ENCODE data around the gene IFT27.
"Not testable (repeated sequence)": the region's sequence is repeated elsewhere in the genome, so short reads cannot be mapped to it uniquely, and the experiment has no call there.

IFT27 gene

GRCh38 chr22:36762687-36763260 lies 13.1 kb downstream of the IFT27 start:
- H3K4me3 ChIP-seq (ENCODE audit: low read length): no peak overlapping the region
- H3K27ac ChIP-seq (ENCODE audit: low read length): no peak overlapping the region
- H3K4me1 ChIP-seq (ENCODE audit: insufficient read depth, low read length): no peaks in the 10 kb centered on the region
- H3K9ac ChIP-seq (ENCODE audit: low read depth, low read length): no peak overlapping the region
- H3K27me3 ChIP-seq (ENCODE audit: insufficient read depth, low read length): no peaks in the 10 kb centered on the region
- H3K9me3 ChIP-seq (ENCODE audit: insufficient read depth, low read depth, low read length): no peaks in the 10 kb centered on the region
- peaks cover 49% of the 10 kb centered on the region for H3K36me3 ChIP-seq (ENCODE audit: insufficient read depth, low read depth, low read length)

DNA sequence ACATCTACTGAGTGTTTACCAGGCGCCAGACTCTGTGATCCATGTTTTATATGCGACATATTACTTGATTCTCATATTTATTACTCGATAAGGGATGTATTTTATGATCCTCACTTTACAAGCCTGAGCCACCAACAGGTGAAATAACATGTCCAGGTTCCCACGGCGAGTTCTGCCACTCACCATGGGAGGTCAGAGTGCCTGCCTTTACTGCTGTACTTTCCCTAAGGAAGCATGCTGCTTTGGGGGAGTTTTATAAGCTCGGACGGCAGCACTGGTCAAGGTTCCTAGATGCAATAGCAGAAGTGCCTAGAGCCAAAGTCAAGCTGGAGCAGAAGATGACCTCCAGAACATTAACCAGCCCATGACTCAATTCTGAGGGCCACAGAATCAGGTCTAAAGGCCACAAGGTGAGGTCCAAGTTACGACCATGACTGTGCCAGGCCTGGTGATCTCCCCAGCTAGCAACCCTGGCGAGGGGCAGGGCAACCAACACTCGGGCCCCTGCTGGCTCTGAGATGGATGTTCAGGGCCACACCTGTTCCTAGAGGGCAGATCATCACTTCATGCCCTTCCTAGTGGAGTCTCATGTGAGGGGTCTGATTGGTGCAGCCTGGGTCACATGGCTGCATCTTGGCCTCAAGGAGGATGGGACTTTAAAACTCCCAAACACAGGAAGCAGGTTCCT lies 14.2 kb downstream of the IFT27 start:
- H3K36me3 ChIP-seq (ENCODE audit: insufficient read depth, low read depth, low read length): peaks cover 40% of the 10 kb centered on the region
- no peaks in the 10 kb centered on the region for H3K27me3 ChIP-seq (ENCODE audit: insufficient read depth, low read length)
- no peaks in the 10 kb centered on the region for H3K9me3 ChIP-seq (ENCODE audit: insufficient read depth, low read depth, low read length)
- H3K4me3 ChIP-seq (ENCODE audit: low read length): no peak overlapping the region
- no peak overlapping the region for H3K27ac ChIP-seq (ENCODE audit: low read length)
- no peak overlapping the region for H3K9ac ChIP-seq (ENCODE audit: low read depth, low read length)
- H3K4me1 ChIP-seq (ENCODE audit: insufficient read depth, low read length): no peaks in the 10 kb centered on the region

DNA sequence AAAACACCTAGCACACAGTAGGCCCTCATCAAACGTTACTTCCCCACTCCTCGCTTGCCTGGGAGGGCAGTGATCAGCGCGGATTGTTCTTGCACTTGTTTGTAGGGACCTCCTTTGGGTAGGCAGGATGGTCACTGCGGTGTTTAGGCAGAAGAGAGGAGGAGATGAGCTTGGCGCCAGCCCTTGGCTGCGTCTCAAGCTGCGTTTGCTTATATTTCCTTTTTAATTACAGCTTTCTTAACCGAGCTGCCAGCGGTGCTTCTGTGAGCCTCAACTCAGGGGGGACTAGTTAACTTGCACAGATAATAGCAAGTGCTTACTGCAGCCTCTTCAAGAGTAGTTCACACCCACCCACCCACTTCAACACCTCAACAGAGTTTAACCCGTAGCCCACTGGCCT lies 15.1 kb downstream of the IFT27 start:
- H3K27me3 ChIP-seq (ENCODE audit: insufficient read depth, low read length): no peaks in the 10 kb centered on the region
- no peak overlapping the region for H3K27ac ChIP-seq (ENCODE audit: low read length)
- no peaks in the 10 kb centered on the region for H3K9me3 ChIP-seq (ENCODE audit: insufficient read depth, low read depth, low read length)
- H3K4me1 ChIP-seq (ENCODE audit: insufficient read depth, low read length): no peaks in the 10 kb centered on the region
- H3K36me3 ChIP-seq (ENCODE audit: insufficient read depth, low read depth, low read length): peaks cover 36% of the 10 kb centered on the region
- no peak overlapping the region for H3K9ac ChIP-seq (ENCODE audit: low read depth, low read length)
- H3K4me3 ChIP-seq (ENCODE audit: low read length): no peak overlapping the region

GRCh38 chr22:36759481-36760159 lies 16.3 kb downstream of the IFT27 start:
- Histone ChIP-seq H3K27ac (ENCODE audit: low read length) (no peak overlapping the region), H3K36me3 (ENCODE audit: insufficient read depth, low read depth, low read length) (peaks cover 29% of the 10 kb centered on the region), H3K4me3 (ENCODE audit: low read length) (no peak overlapping the region), H3K27me3 (ENCODE audit: insufficient read depth, low read length) (no peaks in the 10 kb centered on the region), H3K9me3 (ENCODE audit: insufficient read depth, low read depth, low read length) (no peaks in the 10 kb centered on the region), H3K9ac (ENCODE audit: low read depth, low read length) (no peak overlapping the region), H3K4me1 (ENCODE audit: insufficient read depth, low read length) (no peaks in the 10 kb centered on the region)

- no peaks in the 10 kb centered on the region for H3K4me1 ChIP-seq (ENCODE audit: insufficient read depth, low read length)
- H3K4me3 ChIP-seq (ENCODE audit: low read length): no peak overlapping the region
- no peaks in the 10 kb centered on the region for H3K9me3 ChIP-seq (ENCODE audit: insufficient read depth, low read depth, low read length)
- peaks cover 26% of the 10 kb centered on the region for H3K36me3 ChIP-seq (ENCODE audit: insufficient read depth, low read depth, low read length)
- H3K27ac ChIP-seq (ENCODE audit: low read length): no peak overlapping the region
- H3K9ac ChIP-seq (ENCODE audit: low read depth, low read length): no peak overlapping the region
- no peaks in the 10 kb centered on the region for H3K27me3 ChIP-seq (ENCODE audit: insufficient read depth, low read length)
Measured at GRCh38 chr22:36758792-36759271, 17.1 kb downstream of the IFT27 start.

DNA sequence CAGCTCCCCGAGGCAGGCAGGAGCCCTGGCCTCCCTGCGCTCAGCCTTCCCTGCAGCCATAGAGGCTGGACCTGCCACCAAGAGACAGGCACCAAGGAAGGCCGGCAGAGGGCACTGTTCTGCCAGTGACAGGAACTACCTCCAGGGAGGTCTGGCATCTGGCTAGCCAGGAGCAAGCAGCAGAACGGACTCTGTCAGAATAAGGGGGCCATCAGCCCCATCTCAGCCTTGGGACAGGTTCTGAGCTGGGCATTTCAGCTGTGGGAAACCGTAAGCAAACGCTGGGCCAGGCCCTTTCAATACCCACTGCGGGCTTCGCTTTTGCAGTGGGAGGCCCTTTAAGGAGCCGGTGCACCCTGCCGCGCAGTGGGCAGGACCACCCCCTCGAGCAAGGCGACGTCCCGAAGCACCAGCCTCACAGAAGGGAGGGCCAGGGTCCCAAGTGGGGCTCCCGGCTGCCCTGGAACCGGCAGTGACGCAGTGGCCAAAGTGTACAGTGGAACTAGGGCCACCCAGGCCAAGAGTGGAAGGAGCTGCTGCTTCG lies 18.2 kb downstream of the IFT27 start:
- H3K9me3 ChIP-seq (ENCODE audit: insufficient read depth, low read depth, low read length): no peaks in the 10 kb centered on the region
- peaks cover 16% of the 10 kb centered on the region for H3K36me3 ChIP-seq (ENCODE audit: insufficient read depth, low read depth, low read length)
- no peak overlapping the region for H3K4me3 ChIP-seq (ENCODE audit: low read length)
- no peak overlapping the region for H3K9ac ChIP-seq (ENCODE audit: low read depth, low read length)
- no peaks in the 10 kb centered on the region for H3K4me1 ChIP-seq (ENCODE audit: insufficient read depth, low read length)
- no peak overlapping the region for H3K27ac ChIP-seq (ENCODE audit: low read length)
- H3K27me3 ChIP-seq (ENCODE audit: insufficient read depth, low read length): peaks cover 9% of the 10 kb centered on the region; the same call in 1 of the 2 replicates

- H3K9me3 ChIP-seq (ENCODE audit: insufficient read depth, low read depth, low read length): no peaks in the 10 kb centered on the region
- H3K36me3 ChIP-seq (ENCODE audit: insufficient read depth, low read depth, low read length): peaks cover 8% of the 10 kb centered on the region
- H3K9ac ChIP-seq (ENCODE audit: low read depth, low read length): no peak overlapping the region
- no peak overlapping the region for H3K4me3 ChIP-seq (ENCODE audit: low read length)
- peaks cover 15% of the 10 kb centered on the region; the same call in 1 of the 2 replicates for H3K27me3 ChIP-seq (ENCODE audit: insufficient read depth, low read length)
- no peaks in the 10 kb centered on the region for H3K4me1 ChIP-seq (ENCODE audit: insufficient read depth, low read length)
- no peak overlapping the region for H3K27ac ChIP-seq (ENCODE audit: low read length)
Measured at GRCh38 chr22:36756746-36757655, 18.9 kb downstream of the IFT27 start.

DNA sequence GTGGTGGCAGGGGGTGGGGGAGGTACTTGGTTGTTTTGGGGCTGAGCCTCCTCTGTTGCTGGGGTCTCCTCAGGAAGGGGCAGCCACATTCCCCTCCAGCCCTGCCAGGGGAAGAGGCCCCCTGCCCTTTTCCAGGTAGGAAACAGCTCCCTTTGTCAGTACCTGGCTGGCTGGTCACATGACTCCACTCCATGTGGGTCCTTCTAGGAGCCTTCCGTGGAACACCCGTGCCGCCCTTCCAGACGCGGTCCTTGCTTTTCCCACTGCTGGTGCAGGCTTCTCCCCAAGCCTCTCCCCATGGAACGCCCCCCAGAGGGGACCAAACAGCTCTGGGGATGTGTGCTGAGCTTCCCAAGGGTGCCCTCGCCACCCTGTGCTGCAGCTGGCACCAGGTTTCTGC lies 19.9 kb downstream of the IFT27 start:
- peaks cover 16% of the 10 kb centered on the region; the same call in 1 of the 2 replicates for H3K27me3 ChIP-seq (ENCODE audit: insufficient read depth, low read length)
- H3K9ac ChIP-seq (ENCODE audit: low read depth, low read length): no peak overlapping the region
- H3K36me3 ChIP-seq (ENCODE audit: insufficient read depth, low read depth, low read length): no peaks in the 10 kb centered on the region
- no peaks in the 10 kb centered on the region for H3K9me3 ChIP-seq (ENCODE audit: insufficient read depth, low read depth, low read length)
- H3K4me3 ChIP-seq (ENCODE audit: low read length): no peak overlapping the region
- H3K27ac ChIP-seq (ENCODE audit: low read length): no peak overlapping the region
- no peaks in the 10 kb centered on the region for H3K4me1 ChIP-seq (ENCODE audit: insufficient read depth, low read length)

DNA sequence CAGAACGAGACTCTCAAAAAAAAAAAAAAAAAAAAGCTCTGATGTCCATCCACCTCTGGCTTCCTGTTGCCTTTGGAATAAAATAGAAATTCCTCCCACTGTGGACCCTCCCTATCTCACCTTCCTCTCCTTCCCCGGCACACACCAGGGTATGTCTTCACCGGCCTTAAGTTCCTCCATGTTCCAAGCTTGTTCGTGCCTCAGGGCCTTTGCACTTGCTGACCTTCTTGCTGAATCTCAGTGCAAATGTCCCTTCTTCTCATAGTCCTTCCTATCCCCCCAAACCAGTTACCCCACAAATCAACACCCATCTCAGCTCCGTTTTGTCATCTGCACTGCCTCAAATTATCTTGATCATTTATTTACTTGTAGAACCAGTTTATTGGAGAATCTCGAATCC lies 20.6 kb downstream of the IFT27 start:
- H3K4me3 ChIP-seq (ENCODE audit: low read length): no peak overlapping the region
- H3K27me3 ChIP-seq (ENCODE audit: insufficient read depth, low read length): peaks cover 16% of the 10 kb centered on the region; the same call in 1 of the 2 replicates
- H3K36me3 ChIP-seq (ENCODE audit: insufficient read depth, low read depth, low read length): no peaks in the 10 kb centered on the region
- no peak overlapping the region for H3K9ac ChIP-seq (ENCODE audit: low read depth, low read length)
- H3K9me3 ChIP-seq (ENCODE audit: insufficient read depth, low read depth, low read length): no peaks in the 10 kb centered on the region
- H3K27ac ChIP-seq (ENCODE audit: low read length): no peak overlapping the region
- no peaks in the 10 kb centered on the region for H3K4me1 ChIP-seq (ENCODE audit: insufficient read depth, low read length)

- H3K4me1 ChIP-seq (ENCODE audit: insufficient read depth, low read length); H3K4me3 ChIP-seq (ENCODE audit: low read length); H3K9ac ChIP-seq (ENCODE audit: low read depth, low read length); H3K9me3 ChIP-seq (ENCODE audit: insufficient read depth, low read depth, low read length); H3K27ac ChIP-seq (ENCODE audit: low read length); H3K36me3 ChIP-seq (ENCODE audit: insufficient read depth, low read depth, low read length): not testable (repeated sequence)
- H3K27me3 ChIP-seq (ENCODE audit: insufficient read depth, low read length): peaks cover 16% of the 10 kb centered on the region; the same call in 1 of the 2 replicates
Measured at GRCh38 chr22:36754881-36755280, 21.0 kb downstream of the IFT27 start.

DNA sequence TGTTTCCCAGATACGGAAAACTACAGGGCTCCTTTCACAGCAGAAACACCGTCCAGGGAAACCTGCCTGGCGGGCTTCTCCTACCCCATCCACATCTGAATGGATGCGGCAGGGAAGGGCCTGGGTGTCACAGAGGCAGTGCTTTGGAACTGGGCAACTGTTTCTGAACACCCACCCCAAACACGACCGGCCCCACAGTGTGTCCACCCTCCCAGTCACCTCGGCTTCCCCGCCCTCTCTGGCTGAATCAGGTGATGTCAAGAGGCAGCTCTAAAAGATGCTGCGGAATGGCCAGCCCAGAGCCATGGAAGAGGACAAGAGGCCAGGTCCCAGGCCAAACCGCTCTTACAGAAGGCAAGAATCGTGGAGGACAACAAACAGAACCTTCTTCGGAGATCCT lies 22.0 kb downstream of the IFT27 start:
- H3K9ac ChIP-seq (ENCODE audit: low read depth, low read length): no peak overlapping the region
- H3K4me1 ChIP-seq (ENCODE audit: insufficient read depth, low read length): no peaks in the 10 kb centered on the region
- no peak overlapping the region for H3K27ac ChIP-seq (ENCODE audit: low read length)
- H3K4me3 ChIP-seq (ENCODE audit: low read length): no peak overlapping the region
- peaks cover 16% of the 10 kb centered on the region; the same call in 1 of the 2 replicates for H3K27me3 ChIP-seq (ENCODE audit: insufficient read depth, low read length)
- no peaks in the 10 kb centered on the region for H3K36me3 ChIP-seq (ENCODE audit: insufficient read depth, low read depth, low read length)
- no peaks in the 10 kb centered on the region for H3K9me3 ChIP-seq (ENCODE audit: insufficient read depth, low read depth, low read length)
